HEK293 (cell line): ENCODE measurements around the gene SAMD13.

Experiments
- KLF1 ChIP-seq: fragments of 450-650 bp; formaldehyde crosslinking; IDR thresholded peaks from 2 replicates; pipeline ENCODE4 v1.5.1; 2016; ENCODE audit warnings: missing biosample characterization, missing genetic modification characterization
- MEIS1 ChIP-seq: sonication (generic); formaldehyde crosslinking; IDR thresholded peaks from 2 replicates; pipeline ENCODE4 v1.8.1; 2022; ENCODE audit warnings: missing genetic modification reagents, mild to moderate bottlenecking, borderline replicate concordance
- ZNF121 ChIP-seq: fragments of 450-650 bp; formaldehyde crosslinking; IDR thresholded peaks from 2 replicates; pipeline ENCODE4 v1.5.1; 2016; ENCODE audit warnings: missing biosample characterization, missing genetic modification characterization
- ZNF148 ChIP-seq: fragments of 450-650 bp; formaldehyde crosslinking; IDR thresholded peaks from 2 replicates; pipeline ENCODE4 v1.5.0; 2017; ENCODE audit warnings: missing biosample characterization, missing genetic modification characterization, borderline replicate concordance
- TF ChIP-seq, protein P1 (sequence below): fragments of 450-650 bp; formaldehyde crosslinking; IDR thresholded peaks from 2 replicates; pipeline ENCODE4 v1.5.1; 2016; ENCODE audit warnings: missing biosample characterization, missing genetic modification characterization, low read depth

GRCh38 chr1:84255582-84255981 lies 45.9 kb upstream of the SAMD13 start:
- TF ChIP-seq KLF1 (tag by site-specific recombination) (no peak), ZNF121 (tag by site-specific recombination) (no peak), ZNF148 (tag by site-specific recombination) (no peak), MEIS1 (CRISPR knock-in tag) (no peak)
- TF ChIP-seq, protein P1, sequence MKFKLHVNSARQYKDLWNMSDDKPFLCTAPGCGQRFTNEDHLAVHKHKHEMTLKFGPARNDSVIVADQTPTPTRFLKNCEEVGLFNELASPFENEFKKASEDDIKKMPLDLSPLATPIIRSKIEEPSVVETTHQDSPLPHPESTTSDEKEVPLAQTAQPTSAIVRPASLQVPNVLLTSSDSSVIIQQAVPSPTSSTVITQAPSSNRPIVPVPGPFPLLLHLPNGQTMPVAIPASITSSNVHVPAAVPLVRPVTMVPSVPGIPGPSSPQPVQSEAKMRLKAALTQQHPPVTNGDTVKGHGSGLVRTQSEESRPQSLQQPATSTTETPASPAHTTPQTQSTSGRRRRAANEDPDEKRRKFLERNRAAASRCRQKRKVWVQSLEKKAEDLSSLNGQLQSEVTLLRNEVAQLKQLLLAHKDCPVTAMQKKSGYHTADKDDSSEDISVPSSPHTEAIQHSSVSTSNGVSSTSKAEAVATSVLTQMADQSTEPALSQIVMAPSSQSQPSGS, result no peak
